Measurements from ENCODE around the gene ALDH18A1. TPM values are rescaled to one million over a fixed set of nuclear protein-coding genes. Genes with fewer than 3 reads are reported as not detected.

ALDH18A1 gene
- polyA plus RNA-seq (45.7 and 59.1 TPM in 2 replicates), polyA minus RNA-seq (57.7 and 64.0 TPM in 2 replicates)

GRCh38 chr10:95656291-95657164, at the start of gene ALDH18A1:
TSS of gene ALDH18A1 (minus strand) at chr10:95656711. CDS start at chr10:95653377, 3,334 bp downstream.
- no peaks in the 10 kb centered on the region for H3K9me2 ChIP-seq (ENCODE audit: insufficient read depth, low read length)
- H4K20me1 ChIP-seq (ENCODE audit: insufficient read depth): no peaks in the 10 kb centered on the region
- peak within 1 kb of the TSS; percentile 70 for H3K9ac ChIP-seq (ENCODE audit: low read length)
- peak within 1 kb of the TSS; percentile 42 for H3K27ac ChIP-seq (ENCODE audit: low read length)
- H3K4me2 ChIP-seq (ENCODE audit: low read length): peak within 1 kb of the TSS; percentile 94
- TF ChIP-seq SMC3 (conservative IDR thresholded peaks at IDR 0.05; ENCODE audit: poor library complexity) (no peak), POLR2AphosphoS5 (IDR thresholded peaks at IDR 0.05) (peak; percentile 58), MXI1 (conservative IDR thresholded peaks at IDR 0.05; ENCODE audit: poor library complexity, severe bottlenecking) (peak; percentile 98), EP300 (conservative IDR thresholded peaks at IDR 0.05; ENCODE audit: poor library complexity, severe bottlenecking) (no peak), RAD21 (conservative IDR thresholded peaks at IDR 0.05) (no peak), TAF1 (IDR thresholded peaks at IDR 0.05; ENCODE audit: low read depth) (peak; percentile 54), EZH2 (IDR thresholded peaks at IDR 0.05; ENCODE audit: borderline replicate concordance, insufficient read depth, low read length, poor library complexity, severe bottlenecking) (no peak)
- TF ChIP-seq, protein P1, sequence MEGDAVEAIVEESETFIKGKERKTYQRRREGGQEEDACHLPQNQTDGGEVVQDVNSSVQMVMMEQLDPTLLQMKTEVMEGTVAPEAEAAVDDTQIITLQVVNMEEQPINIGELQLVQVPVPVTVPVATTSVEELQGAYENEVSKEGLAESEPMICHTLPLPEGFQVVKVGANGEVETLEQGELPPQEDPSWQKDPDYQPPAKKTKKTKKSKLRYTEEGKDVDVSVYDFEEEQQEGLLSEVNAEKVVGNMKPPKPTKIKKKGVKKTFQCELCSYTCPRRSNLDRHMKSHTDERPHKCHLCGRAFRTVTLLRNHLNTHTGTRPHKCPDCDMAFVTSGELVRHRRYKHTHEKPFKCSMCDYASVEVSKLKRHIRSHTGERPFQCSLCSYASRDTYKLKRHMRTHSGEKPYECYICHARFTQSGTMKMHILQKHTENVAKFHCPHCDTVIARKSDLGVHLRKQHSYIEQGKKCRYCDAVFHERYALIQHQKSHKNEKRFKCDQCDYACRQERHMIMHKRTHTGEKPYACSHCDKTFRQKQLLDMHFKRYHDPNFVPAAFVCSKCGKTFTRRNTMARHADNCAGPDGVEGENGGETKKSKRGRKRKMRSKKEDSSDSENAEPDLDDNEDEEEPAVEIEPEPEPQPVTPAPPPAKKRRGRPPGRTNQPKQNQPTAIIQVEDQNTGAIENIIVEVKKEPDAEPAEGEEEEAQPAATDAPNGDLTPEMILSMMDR (IDR thresholded peaks at IDR 0.05; ENCODE audit: poor library complexity, severe bottlenecking): peak; percentile 33
- TF ChIP-seq, protein P2, sequence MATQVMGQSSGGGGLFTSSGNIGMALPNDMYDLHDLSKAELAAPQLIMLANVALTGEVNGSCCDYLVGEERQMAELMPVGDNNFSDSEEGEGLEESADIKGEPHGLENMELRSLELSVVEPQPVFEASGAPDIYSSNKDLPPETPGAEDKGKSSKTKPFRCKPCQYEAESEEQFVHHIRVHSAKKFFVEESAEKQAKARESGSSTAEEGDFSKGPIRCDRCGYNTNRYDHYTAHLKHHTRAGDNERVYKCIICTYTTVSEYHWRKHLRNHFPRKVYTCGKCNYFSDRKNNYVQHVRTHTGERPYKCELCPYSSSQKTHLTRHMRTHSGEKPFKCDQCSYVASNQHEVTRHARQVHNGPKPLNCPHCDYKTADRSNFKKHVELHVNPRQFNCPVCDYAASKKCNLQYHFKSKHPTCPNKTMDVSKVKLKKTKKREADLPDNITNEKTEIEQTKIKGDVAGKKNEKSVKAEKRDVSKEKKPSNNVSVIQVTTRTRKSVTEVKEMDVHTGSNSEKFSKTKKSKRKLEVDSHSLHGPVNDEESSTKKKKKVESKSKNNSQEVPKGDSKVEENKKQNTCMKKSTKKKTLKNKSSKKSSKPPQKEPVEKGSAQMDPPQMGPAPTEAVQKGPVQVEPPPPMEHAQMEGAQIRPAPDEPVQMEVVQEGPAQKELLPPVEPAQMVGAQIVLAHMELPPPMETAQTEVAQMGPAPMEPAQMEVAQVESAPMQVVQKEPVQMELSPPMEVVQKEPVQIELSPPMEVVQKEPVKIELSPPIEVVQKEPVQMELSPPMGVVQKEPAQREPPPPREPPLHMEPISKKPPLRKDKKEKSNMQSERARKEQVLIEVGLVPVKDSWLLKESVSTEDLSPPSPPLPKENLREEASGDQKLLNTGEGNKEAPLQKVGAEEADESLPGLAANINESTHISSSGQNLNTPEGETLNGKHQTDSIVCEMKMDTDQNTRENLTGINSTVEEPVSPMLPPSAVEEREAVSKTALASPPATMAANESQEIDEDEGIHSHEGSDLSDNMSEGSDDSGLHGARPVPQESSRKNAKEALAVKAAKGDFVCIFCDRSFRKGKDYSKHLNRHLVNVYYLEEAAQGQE (IDR thresholded peaks at IDR 0.05; ENCODE audit: borderline replicate concordance): peak; percentile 48
- H2AFZ ChIP-seq (ENCODE audit: low read depth, low read length): peak within 1 kb of the TSS; percentile 37
- H3K4me3 ChIP-seq (ENCODE audit: low read length): peak within 1 kb of the TSS; percentile 97
- no peaks in the 10 kb centered on the region for H3K36me3 ChIP-seq (ENCODE audit: insufficient read depth, low read length)
- H3K79me2 ChIP-seq (replicated peaks; ENCODE audit: insufficient read depth, low read length): peaks cover 14% of the 10 kb centered on the region
- H3K9me3 ChIP-seq (ENCODE audit: low read length): no peaks in the 10 kb centered on the region
- no peaks in the 10 kb centered on the region for H3F3A ChIP-seq (ENCODE audit: insufficient read depth, low read length, poor library complexity, severe bottlenecking)
- no peaks in the 10 kb centered on the region for H3K27me3 ChIP-seq (ENCODE audit: insufficient read depth, low read depth, low read length)

GRCh38 chr10:95698415-95698814, 41.9 kb upstream of the ALDH18A1 start:
- H3K9ac ChIP-seq (ENCODE audit: low read length): no peak overlapping the region
- no peak overlapping the region for H2AFZ ChIP-seq (ENCODE audit: low read depth, low read length)
- TF ChIP-seq, protein P2 (IDR thresholded peaks at IDR 0.05; ENCODE audit: borderline replicate concordance): no peak
- no peak for TF ChIP-seq EP300 (conservative IDR thresholded peaks at IDR 0.05; ENCODE audit: poor library complexity, severe bottlenecking)
- no peak for TF ChIP-seq TAF1 (IDR thresholded peaks at IDR 0.05; ENCODE audit: low read depth)
- H3K36me3 ChIP-seq (ENCODE audit: insufficient read depth, low read length): no peaks in the 10 kb centered on the region
- H3K9me3 ChIP-seq (ENCODE audit: low read length): no peaks in the 10 kb centered on the region
- no peak overlapping the region for H3K4me3 ChIP-seq (ENCODE audit: low read length)
- no peaks in the 10 kb centered on the region for H3F3A ChIP-seq (ENCODE audit: insufficient read depth, low read length, poor library complexity, severe bottlenecking)
- no peak overlapping the region for H3K27ac ChIP-seq (ENCODE audit: low read length)
- no peak overlapping the region for H3K4me2 ChIP-seq (ENCODE audit: low read length)
- peaks cover 3% of the 10 kb centered on the region for H3K79me2 ChIP-seq (replicated peaks; ENCODE audit: insufficient read depth, low read length)
- H3K27me3 ChIP-seq (ENCODE audit: insufficient read depth, low read depth, low read length): no peaks in the 10 kb centered on the region
- no peaks in the 10 kb centered on the region for H4K20me1 ChIP-seq (ENCODE audit: insufficient read depth)
- H3K9me2 ChIP-seq (ENCODE audit: insufficient read depth, low read length): no peaks in the 10 kb centered on the region

All from neural cell (in vitro differentiated cells).